Astrocyte (in vitro differentiated cells and primary cell): ENCODE measurements around the gene CDKN1B.

Source experiments
- EZH2 ChIP-seq: IDR thresholded peaks from 2 replicates; pipeline ENCODE4 v1.6.1; 2012; ENCODE audit warnings: mild to moderate bottlenecking, low read length, inconsistent platforms; ENCODE audit not compliant: insufficient read depth
- TF ChIP-seq, protein P1 (sequence below): IDR thresholded peaks from 2 replicates; pipeline ENCODE4 v1.5.1; 2011; ENCODE audit warnings: low read depth, mild to moderate bottlenecking, inconsistent platforms, low read length, moderate library complexity; ENCODE audit not compliant: insufficient read depth

GRCh38 chr12:12748044-12748443 is 30.9 kb downstream of the CDKN1B start:
- TF ChIP-seq, protein P1, sequence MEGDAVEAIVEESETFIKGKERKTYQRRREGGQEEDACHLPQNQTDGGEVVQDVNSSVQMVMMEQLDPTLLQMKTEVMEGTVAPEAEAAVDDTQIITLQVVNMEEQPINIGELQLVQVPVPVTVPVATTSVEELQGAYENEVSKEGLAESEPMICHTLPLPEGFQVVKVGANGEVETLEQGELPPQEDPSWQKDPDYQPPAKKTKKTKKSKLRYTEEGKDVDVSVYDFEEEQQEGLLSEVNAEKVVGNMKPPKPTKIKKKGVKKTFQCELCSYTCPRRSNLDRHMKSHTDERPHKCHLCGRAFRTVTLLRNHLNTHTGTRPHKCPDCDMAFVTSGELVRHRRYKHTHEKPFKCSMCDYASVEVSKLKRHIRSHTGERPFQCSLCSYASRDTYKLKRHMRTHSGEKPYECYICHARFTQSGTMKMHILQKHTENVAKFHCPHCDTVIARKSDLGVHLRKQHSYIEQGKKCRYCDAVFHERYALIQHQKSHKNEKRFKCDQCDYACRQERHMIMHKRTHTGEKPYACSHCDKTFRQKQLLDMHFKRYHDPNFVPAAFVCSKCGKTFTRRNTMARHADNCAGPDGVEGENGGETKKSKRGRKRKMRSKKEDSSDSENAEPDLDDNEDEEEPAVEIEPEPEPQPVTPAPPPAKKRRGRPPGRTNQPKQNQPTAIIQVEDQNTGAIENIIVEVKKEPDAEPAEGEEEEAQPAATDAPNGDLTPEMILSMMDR, result no peak
- no peak for TF ChIP-seq EZH2
